ENCODE measurements around the gene AGAP1.
"Not testable (repeated sequence)": the region's sequence is repeated elsewhere in the genome, so short reads cannot be mapped to it uniquely, and the experiment has no call there.

AGAP1 gene

GRCh38 chr2:235598532-235599531 lies 105.0 kb downstream of the AGAP1 start:
- DNase-seq (ENCODE audit: low read depth in 2 of 2) = no peak
- no peak overlapping the region for H3K4me3 ChIP-seq (replicated peaks in 1 of 2; ENCODE audit: low read depth in 2 of 2, low read length in 2 of 2)
- TF ChIP-seq, protein P1, sequence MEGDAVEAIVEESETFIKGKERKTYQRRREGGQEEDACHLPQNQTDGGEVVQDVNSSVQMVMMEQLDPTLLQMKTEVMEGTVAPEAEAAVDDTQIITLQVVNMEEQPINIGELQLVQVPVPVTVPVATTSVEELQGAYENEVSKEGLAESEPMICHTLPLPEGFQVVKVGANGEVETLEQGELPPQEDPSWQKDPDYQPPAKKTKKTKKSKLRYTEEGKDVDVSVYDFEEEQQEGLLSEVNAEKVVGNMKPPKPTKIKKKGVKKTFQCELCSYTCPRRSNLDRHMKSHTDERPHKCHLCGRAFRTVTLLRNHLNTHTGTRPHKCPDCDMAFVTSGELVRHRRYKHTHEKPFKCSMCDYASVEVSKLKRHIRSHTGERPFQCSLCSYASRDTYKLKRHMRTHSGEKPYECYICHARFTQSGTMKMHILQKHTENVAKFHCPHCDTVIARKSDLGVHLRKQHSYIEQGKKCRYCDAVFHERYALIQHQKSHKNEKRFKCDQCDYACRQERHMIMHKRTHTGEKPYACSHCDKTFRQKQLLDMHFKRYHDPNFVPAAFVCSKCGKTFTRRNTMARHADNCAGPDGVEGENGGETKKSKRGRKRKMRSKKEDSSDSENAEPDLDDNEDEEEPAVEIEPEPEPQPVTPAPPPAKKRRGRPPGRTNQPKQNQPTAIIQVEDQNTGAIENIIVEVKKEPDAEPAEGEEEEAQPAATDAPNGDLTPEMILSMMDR (IDR thresholded peaks at IDR 0.05; ENCODE audit: low read depth, low read length) = no peak

- DNase-seq (ENCODE audit: low read depth in 2 of 2) = no peak
- TF ChIP-seq, protein P1 (IDR thresholded peaks at IDR 0.05; ENCODE audit: low read depth, low read length) = no peak
- H3K4me3 ChIP-seq (replicated peaks in 1 of 2; ENCODE audit: low read depth in 2 of 2, low read length in 2 of 2) = no peak overlapping the region
Observed at GRCh38 chr2:235599596-235600338, 105.9 kb downstream of the AGAP1 start.

DNA sequence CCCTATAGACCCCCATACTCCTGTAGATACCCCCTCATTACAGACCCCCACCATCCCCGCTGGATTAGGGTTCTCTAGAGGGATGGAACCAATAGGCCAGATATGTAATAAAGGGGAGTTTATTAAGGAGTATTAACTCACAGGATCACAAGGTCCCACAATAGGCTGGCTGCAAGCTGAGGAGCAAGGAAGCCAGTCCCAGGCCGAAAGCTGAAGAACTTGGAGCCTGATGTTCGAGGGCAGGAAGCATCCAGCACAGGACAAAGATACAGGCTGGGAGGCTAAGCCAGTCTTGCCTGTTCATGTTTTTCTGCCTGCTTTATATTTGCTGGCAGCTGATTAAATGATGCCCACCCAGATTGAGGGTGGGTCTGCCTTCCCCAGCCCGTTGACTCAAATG lies 106.6 kb downstream of the AGAP1 start:
- H3K4me3 ChIP-seq (replicated peaks in 1 of 2; ENCODE audit: low read depth in 2 of 2, low read length in 2 of 2) = no peak overlapping the region
- TF ChIP-seq, protein P1 (IDR thresholded peaks at IDR 0.05; ENCODE audit: low read depth, low read length) = no peak
- no peak for DNase-seq (ENCODE audit: low read depth in 2 of 2)

DNA sequence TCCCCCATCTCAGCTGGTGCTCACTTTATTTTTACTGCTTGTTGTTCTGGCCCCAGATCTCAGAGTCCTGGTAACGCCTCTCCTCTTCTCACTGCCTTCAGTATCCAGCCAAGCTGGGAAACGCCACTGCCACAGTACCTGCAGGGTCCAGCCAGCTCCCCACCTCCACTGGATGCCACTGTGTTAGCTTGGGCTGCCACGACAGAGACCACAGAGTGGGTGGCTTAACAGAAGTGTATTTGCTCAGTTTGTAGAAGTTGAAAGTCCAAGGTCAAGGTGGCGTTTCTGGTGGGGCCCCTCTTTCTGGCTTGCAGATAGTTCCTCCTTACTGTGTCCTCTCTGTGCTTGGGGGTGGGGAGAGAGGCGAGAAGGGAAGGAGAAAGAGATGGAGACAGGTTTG lies 107.1 kb downstream of the AGAP1 start:
- H3K4me3 ChIP-seq (replicated peaks in 1 of 2; ENCODE audit: low read depth in 2 of 2, low read length in 2 of 2) = no peak overlapping the region
- TF ChIP-seq, protein P1 (IDR thresholded peaks at IDR 0.05; ENCODE audit: low read depth, low read length) = no peak
- DNase-seq (ENCODE audit: low read depth in 2 of 2) = no peak

GRCh38 chr2:235601960-235602704 lies 108.3 kb downstream of the AGAP1 start:
- no peak overlapping the region for H3K4me3 ChIP-seq (replicated peaks in 1 of 2; ENCODE audit: low read depth in 2 of 2, low read length in 2 of 2)
- no peak for DNase-seq (ENCODE audit: low read depth in 2 of 2)
- TF ChIP-seq, protein P1 (IDR thresholded peaks at IDR 0.05; ENCODE audit: low read depth, low read length) = no peak

DNA sequence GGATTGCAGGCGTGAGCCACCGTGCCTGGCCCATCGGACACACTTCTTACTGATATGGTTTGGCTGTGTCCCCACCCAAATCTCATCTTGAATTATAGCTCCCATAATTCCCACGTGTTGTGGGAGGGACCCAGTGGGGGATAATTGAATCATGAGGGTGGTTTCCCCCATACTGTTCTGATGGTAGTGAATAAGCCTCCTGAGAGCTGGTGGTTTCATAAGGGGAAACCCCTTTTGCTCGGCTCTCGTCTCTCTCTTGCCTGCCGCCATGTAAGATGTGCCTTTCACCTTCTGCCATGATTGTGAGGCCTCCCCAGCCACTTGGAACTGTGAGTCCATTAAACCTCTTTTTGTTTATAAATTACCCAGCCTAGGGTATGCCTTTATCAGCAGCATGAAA lies 109.1 kb downstream of the AGAP1 start:
- not testable (repeated sequence) for H3K4me3 ChIP-seq (replicated peaks in 1 of 2; ENCODE audit: low read depth in 2 of 2, low read length in 2 of 2); DNase-seq (ENCODE audit: low read depth in 2 of 2)

Data from cardiac fibroblast (primary cell).